HepG2 (cell line): Measurements from ENCODE around the gene ASGR1. TPM values are rescaled to one million over a fixed set of nuclear protein-coding genes. Genes with fewer than 3 reads are reported as not detected.

ENCODE experiments used
- AGO1 ChIP-seq: fragments of 200-400 bp; formaldehyde crosslinking; IDR thresholded peaks from 2 replicates; pipeline ENCODE4 v1.6.1; 2017; ENCODE audit warnings: mild to moderate bottlenecking, low read depth, low read length, moderate library complexity; ENCODE audit not compliant: poor library complexity, severe bottlenecking
- AKAP8 ChIP-seq: sonication (generic); formaldehyde crosslinking; IDR thresholded peaks from 2 replicates; pipeline ENCODE4 v1.5.1; 2020; ENCODE audit warnings: mild to moderate bottlenecking, missing genetic modification reagents
- CEBPG ChIP-seq: IDR thresholded peaks from 2 replicates; pipeline ENCODE4 v1.6.1; 2016
- FOXA3 ChIP-seq: IDR thresholded peaks from 2 replicates; pipeline ENCODE4 v1.6.1; 2016; ENCODE audit warnings: missing genetic modification reagents, missing compliant biosample characterization
- GABPB1 ChIP-seq: IDR thresholded peaks from 2 replicates; pipeline ENCODE4 v1.6.1; 2016; ENCODE audit warnings: mild to moderate bottlenecking, missing genetic modification reagents, moderate library complexity, missing compliant biosample characterization
- GATAD2A ChIP-seq: IDR thresholded peaks from 2 replicates; pipeline ENCODE4 v1.6.1; 2016
- GMEB1 ChIP-seq: sonication (generic); formaldehyde crosslinking; IDR thresholded peaks from 2 replicates; pipeline ENCODE4 v1.5.1; 2020; ENCODE audit warnings: missing genetic modification reagents, mild to moderate bottlenecking, borderline replicate concordance
- HNRNPLL ChIP-seq: fragments of 200-400 bp; formaldehyde crosslinking; IDR thresholded peaks from 2 replicates; pipeline ENCODE4 v1.6.1; 2017; ENCODE audit warnings: mild to moderate bottlenecking, low read depth, low read length; ENCODE audit not compliant: poor library complexity, severe bottlenecking
- HOXA5 ChIP-seq: sonication (generic); formaldehyde crosslinking; IDR thresholded peaks from 2 replicates; pipeline ENCODE4 v1.4.0; 2020; ENCODE audit warnings: missing genetic modification reagents
- KDM3A ChIP-seq: IDR thresholded peaks from 2 replicates; pipeline ENCODE4 v1.6.1; 2018; ENCODE audit warnings: low read depth, missing compliant biosample characterization
- SOX6 ChIP-seq, 2 experiments: fragments of 450-650 bp in 1 of 2; sonication (generic) in 1 of 2; formaldehyde crosslinking in 1 of 2; IDR thresholded peaks; 2 replicates each; pipeline versions ENCODE4 v1.4.0 to v1.6.1; 2017 to 2020; ENCODE audit warnings: antibody characterized with exemption in 1 of 2, mild to moderate bottlenecking in 1 of 2, missing genetic modification reagents in 1 of 2
- ZBTB8A ChIP-seq: sonication (generic); formaldehyde crosslinking; IDR thresholded peaks from 2 replicates; pipeline ENCODE4 v1.4.0; 2020; ENCODE audit warnings: mild to moderate bottlenecking, low read depth, missing genetic modification reagents, borderline replicate concordance
- ZNF10 ChIP-seq: sonication (generic); formaldehyde crosslinking; IDR thresholded peaks from 2 replicates; pipeline ENCODE4 v1.4.0; 2020; ENCODE audit warnings: mild to moderate bottlenecking, low read depth, missing genetic modification reagents, borderline replicate concordance
- ZNF383 ChIP-seq: sonication (generic); formaldehyde crosslinking; IDR thresholded peaks from 2 replicates; pipeline ENCODE4 v1.4.0; 2020; ENCODE audit warnings: missing genetic modification reagents, mild to moderate bottlenecking, borderline replicate concordance
- ZNF558 ChIP-seq: sonication (generic); formaldehyde crosslinking; IDR thresholded peaks from 2 replicates; pipeline ENCODE4 v1.9.0; 2022; ENCODE audit warnings: mild to moderate bottlenecking, missing genetic modification reagents, borderline replicate concordance
- ZNF580 ChIP-seq: IDR thresholded peaks from 2 replicates; pipeline ENCODE4 v1.6.1; 2016; ENCODE audit warnings: low read depth, borderline replicate concordance
- ZZZ3 ChIP-seq: sonication (generic); formaldehyde crosslinking; IDR thresholded peaks from 2 replicates; pipeline ENCODE4 v1.4.0; 2020; ENCODE audit warnings: missing genetic modification reagents, mild to moderate bottlenecking, borderline replicate concordance
- polyA plus RNA-seq, 8 experiments: library from polyadenylated mRNA; depleted of rRNA in 3 of 8; stranded (reverse) in 7 of 8; unstranded in 1 of 8; fragments of >200 nt; fragmentation: Illumina TruSeq in 4 of 8; extraction: Trizol in 4 of 8; gene quantifications; 2 replicates each; pipeline versions ENCODE4 v1.2.1 to v1.2.3, GENCODE V29; 2011 to 2016; ENCODE audit warnings: low read depth in 4 of 8, missing spikeins in 1 of 8, mixed read lengths in 1 of 8; ENCODE audit not compliant: insufficient read depth in 1 of 8
- total RNA-seq, 5 experiments: library from RNA; depleted of rRNA; stranded (reverse); fragments of >200 nt; fragmentation: Illumina TruSeq; extraction: Trizol; gene quantifications; 2 replicates each; pipeline ENCODE4 v1.2.3, GENCODE V29; 2016; ENCODE audit warnings: low read depth in 1 of 5
- TF ChIP-seq, protein P1 (sequence below): sonication (generic); formaldehyde crosslinking; IDR thresholded peaks from 2 replicates; pipeline ENCODE4 v1.4.0; 2020; ENCODE audit warnings: missing genetic modification reagents
- TF ChIP-seq, protein P2 (sequence below): IDR thresholded peaks from 2 replicates; pipeline ENCODE4 v1.6.1; 2016
- TF ChIP-seq, protein P3 (sequence below): sonication (generic); formaldehyde crosslinking; IDR thresholded peaks from 2 replicates; pipeline ENCODE4 v1.9.0; 2022; ENCODE audit warnings: missing genetic modification reagents, mild to moderate bottlenecking, borderline replicate concordance

Gene ASGR1
- total and polyA plus RNA-seq, 2 of the 13 experiments (the other 11 are each of a cell fraction or from before 2014, with no cell fraction given): 353 to 796 TPM

DNA sequence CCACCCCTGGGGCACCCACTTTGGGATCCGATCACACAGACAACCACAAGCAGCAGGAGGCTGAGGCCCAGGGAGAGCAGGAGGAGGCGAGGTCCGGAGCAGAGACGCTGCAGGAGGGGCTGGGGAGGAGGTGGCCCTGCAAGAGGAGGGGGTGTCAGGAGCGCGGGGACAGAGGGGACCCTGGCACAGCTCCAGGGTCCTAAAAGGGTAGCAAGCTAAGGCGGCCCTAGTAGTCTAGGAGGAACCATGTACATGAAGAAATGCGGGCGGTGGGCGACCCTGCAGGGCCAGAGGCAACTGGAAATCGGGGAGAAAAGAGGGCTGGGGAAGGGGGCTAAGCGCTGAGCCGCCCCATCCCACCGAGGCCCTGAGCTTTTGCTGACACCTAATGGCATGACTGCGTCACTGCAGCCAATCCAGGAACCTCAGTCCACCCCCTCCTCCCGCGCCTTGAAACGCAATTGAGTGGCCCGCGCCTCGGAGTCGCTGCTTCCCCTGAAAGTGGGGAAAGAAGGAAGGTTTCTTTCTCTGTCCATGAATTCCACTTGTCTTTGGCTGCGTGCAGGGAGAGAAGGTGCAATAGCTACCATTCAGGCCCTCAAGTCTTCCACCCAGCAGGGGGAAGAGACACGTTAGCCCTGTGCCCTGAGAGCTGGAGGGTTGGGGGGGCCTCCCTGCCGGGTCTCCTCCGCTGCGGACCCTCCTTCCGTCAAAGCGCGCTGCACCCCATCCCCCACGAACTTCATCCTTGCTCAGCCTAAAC, 1.8 kb downstream of the ASGR1 start (continued):
- TF ChIP-seq, protein P1, sequence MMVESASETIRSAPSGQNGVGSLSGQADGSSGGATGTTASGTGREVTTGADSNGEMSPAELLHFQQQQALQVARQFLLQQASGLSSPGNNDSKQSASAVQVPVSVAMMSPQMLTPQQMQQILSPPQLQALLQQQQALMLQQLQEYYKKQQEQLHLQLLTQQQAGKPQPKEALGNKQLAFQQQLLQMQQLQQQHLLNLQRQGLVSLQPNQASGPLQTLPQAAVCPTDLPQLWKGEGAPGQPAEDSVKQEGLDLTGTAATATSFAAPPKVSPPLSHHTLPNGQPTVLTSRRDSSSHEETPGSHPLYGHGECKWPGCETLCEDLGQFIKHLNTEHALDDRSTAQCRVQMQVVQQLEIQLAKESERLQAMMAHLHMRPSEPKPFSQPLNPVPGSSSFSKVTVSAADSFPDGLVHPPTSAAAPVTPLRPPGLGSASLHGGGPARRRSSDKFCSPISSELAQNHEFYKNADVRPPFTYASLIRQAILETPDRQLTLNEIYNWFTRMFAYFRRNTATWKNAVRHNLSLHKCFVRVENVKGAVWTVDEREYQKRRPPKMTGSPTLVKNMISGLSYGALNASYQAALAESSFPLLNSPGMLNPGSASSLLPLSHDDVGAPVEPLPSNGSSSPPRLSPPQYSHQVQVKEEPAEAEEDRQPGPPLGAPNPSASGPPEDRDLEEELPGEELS (CRISPR knock-in tag): 0 out of 2 replicates have a peak, but pooled peaks have one; percentile 15
- TF ChIP-seq CEBPG (CRISPR knock-in tag): 0 out of 2 replicates have a peak, but pooled peaks have one; percentile 24
- peak; percentile 31 for TF ChIP-seq HNRNPLL
- peak; percentile 78; the same call in 1 of the 2 replicates for TF ChIP-seq KDM3A
- no peak for TF ChIP-seq ZNF383
- TF ChIP-seq FOXA3 (CRISPR knock-in tag): 0 out of 2 replicates have a peak, but pooled peaks have one; percentile 10
- peak; percentile 36; the same call in 1 of the 2 replicates for TF ChIP-seq GMEB1 (CRISPR knock-in tag)
- TF ChIP-seq, protein P2, sequence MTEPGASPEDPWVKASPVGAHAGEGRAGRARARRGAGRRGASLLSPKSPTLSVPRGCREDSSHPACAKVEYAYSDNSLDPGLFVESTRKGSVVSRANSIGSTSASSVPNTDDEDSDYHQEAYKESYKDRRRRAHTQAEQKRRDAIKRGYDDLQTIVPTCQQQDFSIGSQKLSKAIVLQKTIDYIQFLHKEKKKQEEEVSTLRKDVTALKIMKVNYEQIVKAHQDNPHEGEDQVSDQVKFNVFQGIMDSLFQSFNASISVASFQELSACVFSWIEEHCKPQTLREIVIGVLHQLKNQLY (CRISPR knock-in tag): no peak
- TF ChIP-seq ZNF558: no peak
- no peak for TF ChIP-seq ZNF10 (CRISPR knock-in tag)
- TF ChIP-seq SOX6 (IDR thresholded peaks at IDR 0.05): no peak
- TF ChIP-seq SOX6 (CRISPR knock-in tag; IDR thresholded peaks at IDR 0.05): peak; percentile 21; the same call in 1 of the 2 replicates
- no peak for TF ChIP-seq GABPB1 (CRISPR knock-in tag)
- no peak for TF ChIP-seq AGO1
- no peak for TF ChIP-seq HOXA5
- 0 out of 2 replicates have a peak, but pooled peaks have one; percentile 34 for TF ChIP-seq ZZZ3 (CRISPR knock-in tag)
- 0 out of 2 replicates have a peak, but pooled peaks have one; percentile 50 for TF ChIP-seq ZNF580 (CRISPR knock-in tag)
- TF ChIP-seq AKAP8 (CRISPR knock-in tag): no peak
- peak; percentile 28; the same call in 1 of the 2 replicates for TF ChIP-seq GATAD2A
- TF ChIP-seq, protein P3, sequence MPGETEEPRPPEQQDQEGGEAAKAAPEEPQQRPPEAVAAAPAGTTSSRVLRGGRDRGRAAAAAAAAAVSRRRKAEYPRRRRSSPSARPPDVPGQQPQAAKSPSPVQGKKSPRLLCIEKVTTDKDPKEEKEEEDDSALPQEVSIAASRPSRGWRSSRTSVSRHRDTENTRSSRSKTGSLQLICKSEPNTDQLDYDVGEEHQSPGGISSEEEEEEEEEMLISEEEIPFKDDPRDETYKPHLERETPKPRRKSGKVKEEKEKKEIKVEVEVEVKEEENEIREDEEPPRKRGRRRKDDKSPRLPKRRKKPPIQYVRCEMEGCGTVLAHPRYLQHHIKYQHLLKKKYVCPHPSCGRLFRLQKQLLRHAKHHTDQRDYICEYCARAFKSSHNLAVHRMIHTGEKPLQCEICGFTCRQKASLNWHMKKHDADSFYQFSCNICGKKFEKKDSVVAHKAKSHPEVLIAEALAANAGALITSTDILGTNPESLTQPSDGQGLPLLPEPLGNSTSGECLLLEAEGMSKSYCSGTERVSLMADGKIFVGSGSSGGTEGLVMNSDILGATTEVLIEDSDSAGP (CRISPR knock-in tag): peak; percentile 77; the same call in 1 of the 2 replicates
- no peak for TF ChIP-seq ZBTB8A (CRISPR knock-in tag)
